SK-N-SH (cell line): ENCODE measurements around the gene CELF4. TPM values are rescaled to one million over a fixed set of nuclear protein-coding genes. Genes with fewer than 3 reads are reported as not detected.

Experiments
- CTCF ChIA-PET: fragments of 300-600, 350-600 bp; formaldehyde crosslinking; extraction: SDS; loops from one replicate; lab custom pipeline; 2021; lab: Yijun Ruan, JAX
- POLR2A ChIA-PET: fragments of 350-600 bp; sonication (Branson Sonifier 250); formaldehyde crosslinking; extraction: SDS; loops from one replicate; lab custom pipeline; 2020; ENCODE audit warnings: antibody characterized with exemption, inconsistent platforms; lab: Yijun Ruan, JAX
- DNase-seq: peaks from one replicate; pipeline ENCODE4 v3.0.0; 2012
- H2AFZ ChIP-seq: fragments of 200-600 bp; sonication (generic); 2 replicates; pipeline ENCODE4 v1.8.1; 2016; ENCODE audit warnings: antibody characterized with exemption, mild to moderate bottlenecking, low read depth
- H3F3A ChIP-seq: fragments of 200-600 bp; sonication (generic); replicated peaks from 2 replicates; pipeline ENCODE3; 2016; ENCODE audit warnings: antibody characterized with exemption, mild to moderate bottlenecking; ENCODE audit not compliant: insufficient read depth
- H3K27ac ChIP-seq, 2 experiments: fragments of 200-500 bp in 1 of 2; fragments of 200-600 bp in 1 of 2; sonication (Bioruptor generic) in 1 of 2; sonication (generic), shearing (Covaris generic) in 1 of 2; 2 replicates each; pipeline versions ENCODE4 v1.5.1 to v1.6.1; 2014 to 2016; ENCODE audit warnings: low read depth in 2 of 2, inconsistent platforms in 1 of 2, low read length in 1 of 2, mild to moderate bottlenecking in 1 of 2, mixed read lengths in 1 of 2
- H3K27me3 ChIP-seq: fragments of 200-600 bp; sonication (generic), shearing (Covaris generic); 2 replicates; pipeline ENCODE4 v1.6.1; 2016; ENCODE audit warnings: mixed run types; ENCODE audit not compliant: insufficient read depth
- H3K36me3 ChIP-seq, 2 experiments: fragments of 200-500 bp in 1 of 2; fragments of 200-600 bp in 1 of 2; sonication (Bioruptor generic) in 1 of 2; sonication (generic) in 1 of 2; replicated peaks in 1 of 2; 2 replicates each; pipeline versions ENCODE3 to v1.5.1; 2014 to 2016; ENCODE audit warnings: low read length in 1 of 2, mild to moderate bottlenecking in 1 of 2; ENCODE audit not compliant: insufficient read depth in 2 of 2, control insufficient read depth in 1 of 2
- H3K4me1 ChIP-seq, 2 experiments: fragments of 200-500 bp in 1 of 2; fragments of 200-600 bp in 1 of 2; sonication (Bioruptor generic) in 1 of 2; sonication (generic), shearing (Covaris generic) in 1 of 2; 2 replicates each; pipeline versions ENCODE4 v1.5.1 to v1.6.1; 2014 to 2016; ENCODE audit warnings: low read depth in 1 of 2, low read length in 1 of 2, mixed run types in 1 of 2; ENCODE audit not compliant: insufficient read depth in 2 of 2, control insufficient read depth in 1 of 2
- H3K4me2 ChIP-seq: fragments of 200-600 bp; sonication (generic), shearing (Covaris generic); 2 replicates; pipeline ENCODE4 v1.6.1; 2017; ENCODE audit warnings: mixed run types
- H3K4me3 ChIP-seq, 2 experiments: fragments of 200-500 bp in 1 of 2; fragments of 200-600 bp in 1 of 2; sonication (Bioruptor generic) in 1 of 2; sonication (generic), shearing (Covaris generic) in 1 of 2; 2 replicates each; pipeline versions ENCODE4 v1.5.1 to v1.8.1; 2014 to 2016; ENCODE audit warnings: low read depth in 2 of 2, inconsistent platforms in 1 of 2, low read length in 1 of 2, mild to moderate bottlenecking in 1 of 2, mixed read lengths in 1 of 2, moderate library complexity in 1 of 2
- H3K79me2 ChIP-seq: fragments of 200-600 bp; sonication (generic); 2 replicates; pipeline ENCODE4 v1.8.1; 2017; ENCODE audit warnings: mild to moderate bottlenecking; ENCODE audit not compliant: insufficient read depth
- H3K9ac ChIP-seq: fragments of 200-600 bp; sonication (generic); 2 replicates; pipeline ENCODE4 v1.6.1; 2017; ENCODE audit warnings: mixed run types
- H3K9me2 ChIP-seq: fragments of 200-600 bp; sonication (generic); 2 replicates; pipeline ENCODE4 v1.6.1; 2017; ENCODE audit warnings: mixed run types
- H3K9me3 ChIP-seq: fragments of 200-600 bp; sonication (generic); 2 replicates; pipeline ENCODE4 v1.6.1; 2017; ENCODE audit warnings: mixed run types, mild to moderate bottlenecking, moderate library complexity
- H4K20me1 ChIP-seq: fragments of 200-600 bp; sonication (generic); 2 replicates; pipeline ENCODE4 v1.6.1; 2017; ENCODE audit warnings: mild to moderate bottlenecking, mixed run types; ENCODE audit not compliant: insufficient read depth
- CTCF ChIP-seq: fragments of 200-600 bp; sonication (generic); IDR thresholded peaks from 2 replicates; pipeline ENCODE4 v1.6.1; 2017; ENCODE audit warnings: antibody characterized with exemption, mild to moderate bottlenecking, moderate library complexity
- FOXJ3 ChIP-seq: sonication (generic); formaldehyde crosslinking; IDR thresholded peaks from 2 replicates; pipeline ENCODE4 v1.5.1; 2020; ENCODE audit warnings: mild to moderate bottlenecking, missing genetic modification reagents
- FOXM1 ChIP-seq: IDR thresholded peaks from 2 replicates; pipeline ENCODE4 v1.4.0; 2012; ENCODE audit warnings: low read depth, mild to moderate bottlenecking
- IRF3 ChIP-seq: fragments of 150-350 bp; IDR thresholded peaks from 2 replicates; pipeline ENCODE4 v1.6.1; 2016; ENCODE audit warnings: mild to moderate bottlenecking, low read depth, low read length
- MAX ChIP-seq: IDR thresholded peaks from 2 replicates; pipeline ENCODE4 v1.4.0; 2012; ENCODE audit warnings: low read depth
- MEF2A ChIP-seq: IDR thresholded peaks from 2 replicates; pipeline ENCODE4 v1.4.0; 2012; ENCODE audit warnings: low read depth, borderline replicate concordance
- NRF1 ChIP-seq: IDR thresholded peaks from 2 replicates; pipeline ENCODE4 v1.6.1; 2012; ENCODE audit warnings: low read depth, mild to moderate bottlenecking, low read length
- REST ChIP-seq: IDR thresholded peaks from 2 replicates; pipeline ENCODE4 v1.6.1; 2012; ENCODE audit warnings: mild to moderate bottlenecking, low read depth, low read length, moderate library complexity
- RXRA ChIP-seq: IDR thresholded peaks from 2 replicates; pipeline ENCODE4 v1.4.0; 2012; ENCODE audit warnings: low read depth, mild to moderate bottlenecking, borderline replicate concordance
- SIN3A ChIP-seq: IDR thresholded peaks from 2 replicates; pipeline ENCODE4 v1.6.1; 2012; ENCODE audit warnings: low read depth, mild to moderate bottlenecking, low read length, moderate library complexity, borderline replicate concordance
- TCF12 ChIP-seq: IDR thresholded peaks from 2 replicates; pipeline ENCODE4 v1.4.0; 2012
- ZBTB33 ChIP-seq: IDR thresholded peaks from 2 replicates; pipeline ENCODE4 v1.4.0; 2012; ENCODE audit warnings: low read depth, borderline replicate concordance
- WGBS: methylation state at CpG from one replicate; pipeline ENCODE4 v1.1.6; 2017; ENCODE audit warnings: low lambda C conversion rate; 5-methylcytosine and 5-hydroxymethylcytosine counted together
- polyA plus RNA-seq, 3 experiments: library from polyadenylated mRNA; depleted of rRNA; stranded (reverse); fragments of >200 nt; gene quantifications; 2 replicates each; pipeline ENCODE4 v1.2.3, GENCODE V29; 2012

The CELF4 gene
- polyA plus RNA-seq, 1 of the 3 experiments (the other 2 are of a cell fraction): 0.26 TPM

- TF ChIP-seq FOXJ3 (CRISPR knock-in tag) (no peak), REST (no peak), SIN3A (no peak), FOXM1 (no peak), CTCF (no peak), IRF3 (no peak), TCF12 (no peak), MEF2A (no peak), NRF1 (no peak), RXRA (no peak), ZBTB33 (no peak), MAX (no peak)
- Histone ChIP-seq H3K9me3 (no peaks in the 10 kb centered on the region), H3K9me2 (no peaks in the 10 kb centered on the region), H3F3A (no peaks in the 10 kb centered on the region), H2AFZ (no peak overlapping the region), H3K4me2 (no peak overlapping the region), H3K4me1 (peaks cover 0 to 5% of the 10 kb centered on the region in 2 experiments; a peak in 1 of 4 replicates), H3K36me3 (no peaks in the 10 kb centered on the region), H3K27me3 (no peaks in the 10 kb centered on the region), H3K27ac (no peak overlapping the region), H3K79me2 (no peaks in the 10 kb centered on the region), H3K4me3 (no peak overlapping the region), H3K9ac (no peak overlapping the region), H4K20me1 (no peaks in the 10 kb centered on the region)
- 70% methylated on average over 2 of the region's 7 CpGs for WGBS
- ChIA-PET CTCF (no interaction called here), POLR2A (no interaction called here)
- no peak for DNase-seq
Measured at GRCh38 chr18:37419866-37420265, 145.7 kb downstream of the CELF4 start.
